ENCODE measurements around the gene CTSE.
"Not testable (repeated sequence)": the region's sequence is repeated elsewhere in the genome, so short reads cannot be mapped to it uniquely, and the experiment has no call there.

CTSE gene

DNA sequence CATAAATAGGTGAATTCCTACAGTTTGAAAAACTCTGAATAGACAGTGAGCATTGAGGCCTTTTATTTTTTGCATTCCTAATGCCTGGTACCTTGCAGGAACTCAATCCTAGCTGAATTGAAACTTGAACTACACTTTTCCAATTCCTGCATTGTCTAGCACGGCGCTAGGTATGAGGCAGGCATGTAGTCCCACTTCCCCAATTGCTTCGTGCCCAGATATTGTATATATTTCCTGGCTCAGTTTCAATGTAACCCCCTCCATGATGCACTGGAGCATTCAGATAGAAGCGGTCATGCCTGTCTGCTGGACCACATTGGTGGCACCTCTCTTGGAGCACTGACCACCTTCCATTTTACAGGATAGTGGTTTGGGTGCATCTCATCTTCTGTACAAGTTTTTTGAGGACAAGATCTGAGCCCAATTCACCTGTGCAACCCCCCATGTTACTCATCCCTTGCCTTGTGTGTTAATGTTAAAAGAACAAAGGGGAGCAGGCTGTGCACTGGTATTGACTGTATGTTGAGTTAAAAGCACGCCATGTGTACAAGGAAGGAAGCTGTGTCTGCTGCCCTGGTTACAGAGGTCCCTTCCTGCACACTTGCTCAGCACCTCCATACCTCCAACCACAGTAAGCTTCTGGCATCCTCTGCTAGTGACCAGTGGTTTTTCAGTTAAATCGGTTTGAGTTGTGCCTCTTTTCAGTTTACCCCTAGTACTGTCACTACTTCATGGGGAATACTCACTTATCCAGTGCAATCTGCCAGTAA lies 10.5 kb downstream of the CTSE start:
- DNase-seq, result no peak

DNA sequence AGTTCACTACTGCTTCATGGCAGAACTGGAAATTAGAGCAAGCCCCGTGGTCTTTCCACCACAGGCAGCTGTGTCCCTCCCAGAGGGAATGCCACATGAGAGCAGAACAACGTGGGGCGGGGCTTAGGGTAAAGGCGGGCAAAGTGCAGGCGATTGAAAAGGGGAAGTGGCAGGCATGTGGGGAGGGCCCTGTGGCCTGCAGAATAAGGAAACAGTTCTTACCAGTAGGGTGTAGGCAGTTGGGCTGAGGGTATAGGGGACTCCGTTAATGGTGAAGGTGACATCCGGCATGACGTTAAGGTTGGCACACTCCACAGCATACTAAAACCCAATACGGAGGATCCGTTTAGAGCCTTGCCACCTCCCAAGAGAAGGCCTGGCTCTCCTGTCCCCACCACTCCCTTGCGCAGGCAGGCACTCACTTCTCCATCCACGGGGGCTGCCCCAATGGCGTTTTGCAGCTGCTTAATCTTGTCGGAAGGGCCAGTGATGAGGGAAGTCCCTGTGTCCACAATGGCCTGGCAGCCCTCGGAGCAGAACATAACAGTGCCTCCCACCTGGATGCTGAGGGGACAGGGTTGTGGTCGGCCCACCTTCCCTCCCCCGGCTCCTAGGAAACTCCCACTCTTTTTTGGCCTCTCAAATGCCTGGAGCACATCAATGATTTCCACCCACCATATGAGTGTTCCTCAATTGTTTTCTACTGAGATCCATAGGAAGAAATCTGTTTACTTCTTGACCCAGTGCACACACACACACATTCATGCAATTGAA lies 11.4 kb downstream of the CTSE start:
- no peak for DNase-seq

DNA sequence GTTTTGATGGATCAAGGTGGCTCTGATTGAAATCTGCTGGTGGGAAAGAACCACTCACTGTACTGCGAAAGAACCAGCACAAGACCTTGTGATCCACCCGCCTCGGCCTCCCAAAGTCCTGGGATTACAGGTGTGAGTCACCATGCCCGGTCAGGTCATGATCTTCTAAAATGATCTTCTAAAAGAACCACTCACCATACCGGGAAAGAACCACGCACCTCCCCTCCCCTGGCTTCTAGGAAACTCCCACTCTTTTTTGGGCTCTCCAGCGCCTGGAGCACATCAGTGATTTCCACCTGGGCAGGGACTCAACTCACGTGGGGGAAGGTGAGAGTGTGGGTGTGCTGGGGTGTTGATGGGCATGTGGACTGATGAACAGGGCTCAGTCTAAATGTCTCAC lies 12.6 kb downstream of the CTSE start:
- no peak for DNase-seq

DNA sequence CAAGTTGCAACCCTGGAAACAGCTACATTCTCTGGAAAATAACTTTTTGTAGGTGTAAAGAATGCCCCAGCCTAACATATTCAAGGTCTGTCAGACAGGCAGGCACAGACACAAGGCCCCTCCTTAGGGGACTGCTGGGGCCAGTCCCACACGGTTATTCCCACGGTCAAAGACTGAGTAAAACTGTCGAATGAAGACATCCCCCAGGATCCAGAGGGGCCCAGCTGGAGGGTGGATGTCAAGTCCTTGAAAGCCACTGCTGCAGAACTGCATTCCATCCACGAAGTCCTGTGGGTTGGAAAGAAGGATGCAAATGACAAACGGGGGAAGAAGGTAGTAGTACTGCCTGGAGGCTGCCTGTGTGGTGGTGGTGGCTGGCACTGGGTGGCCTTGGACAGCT lies 13.6 kb downstream of the CTSE start:
- no peak for DNase-seq

- DNase-seq, result no peak
Observed at GRCh38 chr1:206006946-206007345, 16.7 kb downstream of the CTSE start.

DNA sequence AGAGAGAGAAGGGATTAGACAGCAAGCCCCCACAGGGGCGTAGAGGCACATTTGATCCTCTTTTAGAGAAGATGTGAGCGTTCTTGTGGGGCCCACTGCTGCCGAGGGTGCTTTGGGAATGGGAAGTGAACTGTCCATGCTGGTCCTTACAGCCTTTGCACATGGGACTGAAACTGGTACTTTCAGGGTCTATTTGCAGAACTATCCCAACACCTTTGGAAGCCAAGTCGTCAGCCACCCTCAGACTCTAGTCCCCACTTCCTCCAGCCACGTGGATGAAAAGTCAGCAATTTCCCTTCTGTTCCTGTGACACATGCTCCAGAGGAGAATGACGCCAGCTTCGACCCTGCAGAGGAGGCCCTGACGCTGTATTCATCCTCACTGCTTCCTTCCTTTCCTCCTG lies 17.9 kb downstream of the CTSE start:
- DNase-seq, result no peak

DNA sequence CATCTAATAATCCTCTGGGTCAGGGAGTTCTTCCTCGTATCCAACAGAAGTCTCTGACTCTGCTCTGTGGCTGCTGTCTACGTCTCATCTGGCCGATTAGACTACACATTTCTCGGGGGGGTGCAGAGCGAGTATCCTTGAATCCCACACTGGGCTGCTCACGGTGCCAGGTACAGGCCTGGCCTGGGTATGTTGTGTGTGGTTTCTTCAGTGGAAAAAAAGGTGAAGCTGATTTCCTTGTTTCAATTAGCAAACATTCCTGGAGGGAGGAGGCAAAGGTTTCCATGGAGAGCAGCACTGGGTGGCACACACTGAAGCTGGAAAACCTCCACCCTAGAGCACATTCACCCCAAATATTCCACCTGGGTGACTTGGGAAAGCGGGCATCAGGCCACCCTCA lies 18.5 kb downstream of the CTSE start:
- no peak for DNase-seq

DNA sequence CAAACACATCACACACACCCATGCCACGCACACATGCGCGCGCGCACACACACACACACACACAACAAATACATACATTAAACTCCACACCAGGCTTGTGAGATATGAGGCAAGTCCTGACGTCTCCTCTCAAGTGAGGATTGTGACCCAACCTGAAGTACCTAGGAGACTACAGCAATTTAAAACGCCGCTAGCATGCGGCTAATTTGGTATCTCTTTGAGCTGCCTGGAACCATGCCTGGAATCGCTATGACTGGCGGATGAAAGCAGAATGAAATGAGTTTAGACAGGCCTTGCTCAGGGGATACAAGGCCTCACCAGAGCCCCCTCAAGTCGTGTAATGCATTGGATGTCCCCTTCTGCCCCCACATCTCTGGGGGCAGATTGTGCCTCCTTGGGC lies 18.9 kb downstream of the CTSE start:
- DNase-seq, result no peak

DNA sequence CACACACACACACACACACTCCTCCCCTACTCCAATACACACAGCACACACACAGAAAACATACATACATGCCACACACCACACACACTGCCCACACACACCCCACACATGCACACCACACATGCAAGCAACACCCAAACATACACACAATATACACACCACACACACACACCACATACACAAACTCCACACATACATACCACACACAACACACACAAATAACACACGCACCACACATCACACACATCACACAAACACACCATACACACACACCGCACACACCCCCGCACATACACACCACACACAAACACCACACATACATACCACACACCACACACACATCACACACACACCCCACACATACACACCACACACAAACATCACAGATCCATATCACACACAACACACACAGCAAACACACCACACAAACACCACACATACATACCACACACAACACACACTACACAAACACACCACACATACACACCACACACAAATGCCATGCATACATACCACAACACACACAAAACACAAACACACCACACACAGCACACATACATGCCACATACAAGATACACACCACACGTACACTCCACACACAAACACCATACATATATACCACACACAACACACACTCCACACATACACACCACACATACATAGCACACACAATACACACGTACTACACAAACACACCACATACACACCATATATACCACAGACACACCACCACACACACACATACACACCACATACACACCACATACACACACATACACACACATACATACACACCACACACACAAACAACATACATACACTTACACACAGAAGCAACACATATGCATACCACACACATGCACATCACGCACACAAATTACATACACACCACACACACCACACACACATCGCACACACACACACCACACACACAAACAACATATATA lies 19.6 kb downstream of the CTSE start:
- DNase-seq, result no peak

- DNase-seq, result no peak
Observed at GRCh38 chr1:206002871-206003801, 20.6 kb downstream of the CTSE start, which contains the start of gene RAB7B. Gene RAB7B (minus strand): TSS chr1:206003395. CDS start chr1:205994135, 9,260 bp downstream.

GRCh38 chr1:206002160-206002559 lies 21.5 kb downstream of the CTSE start:
- no peak for DNase-seq

GRCh38 chr1:206001476-206001888 lies 22.2 kb downstream of the CTSE start:
- DNase-seq, result no peak

- DNase-seq, result no peak
Observed at GRCh38 chr1:206000641-206001339, 22.9 kb downstream of the CTSE start.

- no peak for DNase-seq
Observed at GRCh38 chr1:205998457-205999241, 25.0 kb downstream of the CTSE start.

GRCh38 chr1:205996641-205997040 lies 27.1 kb downstream of the CTSE start:
- DNase-seq, result not testable (repeated sequence)

GRCh38 chr1:205994346-205994745 lies 29.3 kb downstream of the CTSE start:
- no peak for DNase-seq

- DNase-seq, result no peak
Observed at GRCh38 chr1:205993068-205993467, 30.6 kb downstream of the CTSE start.

- DNase-seq, result no peak
Observed at GRCh38 chr1:205992218-205992882, 31.3 kb downstream of the CTSE start.

GRCh38 chr1:205991237-205991636 lies 32.5 kb downstream of the CTSE start:
- DNase-seq, result no peak

DNA sequence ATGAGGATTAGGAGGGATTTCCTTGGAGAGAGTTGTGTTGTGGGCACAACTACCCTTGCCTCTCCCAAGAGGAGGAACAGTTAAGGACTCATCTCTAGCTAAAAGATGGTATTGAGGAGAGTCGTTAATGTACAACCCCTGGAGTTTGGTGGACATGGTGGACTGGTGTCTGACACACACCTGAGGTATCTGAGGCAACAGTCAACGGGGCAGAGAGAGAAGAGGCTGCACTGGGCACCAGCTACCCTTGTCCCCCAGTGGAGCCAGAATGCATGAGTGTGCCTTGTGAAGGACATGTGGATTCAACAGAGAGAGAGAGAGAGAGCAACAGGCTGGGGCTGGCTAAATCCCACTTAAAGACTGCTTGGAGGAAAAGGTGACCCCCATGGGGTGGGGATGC lies 33.5 kb downstream of the CTSE start:
- DNase-seq, result peak; percentile 28
